GM21390 (cell line): ENCODE measurements around the gene TLCD3A.
"Not testable (repeated sequence)": the region's sequence is repeated elsewhere in the genome, so short reads cannot be mapped to it uniquely, and the experiment has no call there.

Experiments
- ATAC-seq: cut with Tn5 transposase; IDR thresholded peaks from one replicate; pipeline ENCODE4 v1.9.1; 2021; ENCODE audit not compliant: unreplicated experiment

The TLCD3A gene

DNA sequence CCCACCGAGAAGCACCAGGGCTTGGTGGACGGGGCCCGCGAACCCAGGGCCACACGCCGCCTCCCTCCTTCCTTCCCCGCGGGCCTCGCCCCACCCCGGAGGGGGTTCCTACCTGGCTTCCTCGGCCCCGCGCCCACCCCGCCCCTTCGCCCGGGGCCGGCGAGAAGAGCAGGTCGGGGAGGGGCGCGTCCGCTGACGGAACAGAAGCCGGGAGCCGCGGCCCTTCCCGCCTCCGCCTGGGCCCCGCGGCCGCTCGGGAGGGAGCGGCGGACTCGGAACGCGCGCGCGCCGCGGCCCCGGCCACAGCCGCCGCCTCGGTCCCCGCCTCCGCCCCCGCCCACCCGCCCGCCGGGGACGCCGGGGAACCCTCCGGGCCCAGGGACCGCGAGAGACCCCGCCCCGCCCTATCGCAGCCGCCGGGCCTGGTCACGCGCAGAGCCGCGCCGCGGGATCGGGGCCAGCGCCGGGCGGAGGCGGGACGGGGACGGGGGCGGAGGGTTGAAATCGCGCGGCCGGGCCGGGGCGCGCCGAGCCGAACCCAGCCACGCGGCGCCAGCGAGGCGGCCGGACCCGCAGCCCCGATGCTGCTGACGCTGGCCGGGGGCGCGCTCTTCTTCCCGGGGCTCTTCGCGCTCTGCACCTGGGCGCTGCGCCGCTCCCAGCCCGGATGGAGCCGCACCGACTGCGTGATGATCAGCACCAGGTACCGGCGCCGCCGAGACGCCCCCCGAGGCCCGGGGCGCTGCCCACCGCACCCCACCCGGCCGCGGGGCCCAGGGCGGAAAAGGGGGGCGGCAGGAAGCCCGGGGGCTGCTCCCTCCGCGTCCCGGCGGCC, at the start of gene TLCD3A:
Gene TLCD3A, plus strand, starts transcription at position 530 of the 835 bp plus-strand sequence. Its CDS starts 52 bp downstream, at position 582.
- ATAC-seq, result peak; percentile 50

DNA sequence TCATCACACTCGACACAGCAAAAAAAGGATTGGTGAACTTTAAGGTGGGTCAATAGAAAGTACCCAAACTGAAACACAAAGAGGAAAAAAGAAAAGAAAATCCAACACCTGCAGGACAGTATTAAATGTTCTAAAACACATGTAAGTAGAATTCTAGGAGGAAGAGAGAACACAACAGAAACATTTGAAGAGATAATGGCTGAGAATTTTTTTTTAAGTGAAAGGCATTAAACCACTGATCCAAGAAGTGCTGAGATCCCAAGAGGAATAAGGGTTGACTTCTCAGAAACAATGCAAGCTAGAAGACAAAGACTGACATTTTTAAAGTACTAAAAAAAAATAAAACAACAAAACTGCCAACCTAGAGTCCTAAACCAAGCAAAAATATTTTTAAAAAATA, 49.4 kb upstream of the TLCD3A start:
- no peak for ATAC-seq

GRCh38 chr17:683499-684254, 48.7 kb upstream of the TLCD3A start:
- no peak for ATAC-seq

GRCh38 chr17:685006-685405, 47.4 kb upstream of the TLCD3A start:
- ATAC-seq, result no peak

DNA sequence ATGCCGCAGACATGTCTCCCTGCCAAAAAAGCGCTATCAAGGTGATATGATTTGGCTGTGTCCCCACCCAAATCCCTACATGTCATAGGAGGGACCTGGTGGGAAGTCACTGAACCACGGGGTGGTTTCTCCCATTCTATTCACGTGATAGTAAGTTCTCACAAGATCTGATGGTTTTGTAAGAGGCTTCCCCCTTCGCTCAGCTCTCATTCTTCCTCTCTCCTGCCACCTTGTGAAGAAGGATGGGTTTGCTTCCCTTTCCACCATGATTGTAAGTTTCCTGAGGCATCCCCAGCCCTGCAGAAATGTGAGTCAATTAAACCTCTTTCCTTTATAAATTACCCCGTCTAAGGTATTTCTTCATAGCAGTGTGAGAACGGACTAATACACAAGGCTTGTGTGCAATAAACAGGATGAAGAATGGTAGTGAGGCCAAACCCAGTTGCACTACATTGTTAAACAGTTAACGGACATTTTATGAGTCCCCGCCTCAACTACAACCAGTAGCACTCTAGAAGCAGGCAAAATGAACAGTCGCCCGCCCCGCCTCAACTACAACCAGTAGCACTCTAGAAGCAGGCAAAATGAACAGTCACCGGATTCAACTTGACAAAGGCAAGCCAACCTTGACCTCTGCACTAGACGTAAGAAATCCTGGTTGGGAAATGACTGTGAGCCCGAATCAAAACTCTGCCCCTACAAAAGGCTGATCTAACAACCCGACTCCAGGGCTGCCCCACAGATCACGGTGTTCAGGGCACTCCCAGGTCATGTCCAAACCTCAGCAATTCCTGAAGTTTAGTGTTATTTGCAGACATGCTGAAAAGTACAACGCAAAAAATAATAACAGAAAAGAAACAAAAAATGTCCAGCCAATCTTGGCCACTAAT, 44.1 kb upstream of the TLCD3A start:
- no peak for ATAC-seq

GRCh38 chr17:689556-690275, 42.7 kb upstream of the TLCD3A start:
- no peak for ATAC-seq

DNA sequence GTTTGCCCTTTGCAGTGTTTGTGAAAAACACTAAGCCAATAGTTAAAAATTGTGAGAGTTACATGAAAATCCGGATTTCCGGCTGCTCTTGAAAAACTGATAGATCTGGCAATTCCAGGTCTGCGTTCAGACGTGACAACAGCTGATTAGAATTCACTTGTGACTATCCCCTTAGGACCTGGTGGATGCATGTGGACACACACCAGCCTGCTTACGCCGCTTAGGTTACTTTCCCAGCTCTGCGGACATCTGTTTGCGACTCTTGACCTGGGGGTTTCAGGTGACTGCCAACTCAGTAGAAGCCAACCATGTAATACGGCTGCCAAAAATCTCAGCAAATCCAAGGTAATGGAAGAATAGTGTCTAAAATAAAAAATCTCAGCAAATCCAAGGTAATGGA, 42.0 kb upstream of the TLCD3A start:
- no peak for ATAC-seq

GRCh38 chr17:691423-691822, 41.0 kb upstream of the TLCD3A start:
- no peak for ATAC-seq

- ATAC-seq, result no peak
Measured at GRCh38 chr17:692116-692515, 40.3 kb upstream of the TLCD3A start.

DNA sequence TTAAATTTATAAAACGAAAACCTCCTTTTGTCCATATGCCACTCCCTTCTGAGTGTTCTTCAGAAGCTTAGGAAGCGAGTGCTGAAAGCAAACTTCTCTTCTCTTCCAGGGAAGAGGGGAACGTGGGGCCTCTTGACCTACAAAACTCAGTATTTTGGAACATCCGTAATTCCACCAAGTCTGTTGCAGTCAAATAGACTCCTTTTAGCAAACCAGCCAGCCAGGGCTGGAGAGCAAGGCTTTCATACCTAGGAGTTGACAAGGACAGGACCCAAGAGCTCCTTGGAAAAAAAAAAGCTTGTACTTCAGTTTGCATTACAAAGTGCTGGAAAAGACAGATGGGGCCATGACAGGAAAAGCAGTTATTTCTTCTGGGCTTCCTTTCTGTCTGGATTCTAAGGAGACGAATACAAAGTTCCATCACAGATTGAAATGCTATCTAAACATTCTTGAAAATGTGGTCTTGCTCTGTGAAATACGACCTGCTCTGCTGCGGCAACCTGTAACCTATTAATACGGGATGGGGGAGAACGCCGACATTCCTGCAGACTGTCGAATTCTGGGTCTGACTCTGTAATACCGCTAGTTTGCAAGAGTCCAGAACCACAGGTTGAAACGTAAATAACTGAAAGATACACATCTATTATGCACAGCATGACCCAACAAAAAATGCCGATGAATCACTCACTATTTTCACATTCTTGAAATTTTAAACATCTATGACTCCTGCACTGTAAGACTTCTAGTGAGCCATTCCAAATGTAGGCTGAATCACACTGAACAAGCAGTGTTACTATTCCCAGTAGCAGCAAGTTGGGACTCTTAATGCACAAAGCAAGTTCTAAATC, 38.4 kb upstream of the TLCD3A start:
- ATAC-seq, result no peak

DNA sequence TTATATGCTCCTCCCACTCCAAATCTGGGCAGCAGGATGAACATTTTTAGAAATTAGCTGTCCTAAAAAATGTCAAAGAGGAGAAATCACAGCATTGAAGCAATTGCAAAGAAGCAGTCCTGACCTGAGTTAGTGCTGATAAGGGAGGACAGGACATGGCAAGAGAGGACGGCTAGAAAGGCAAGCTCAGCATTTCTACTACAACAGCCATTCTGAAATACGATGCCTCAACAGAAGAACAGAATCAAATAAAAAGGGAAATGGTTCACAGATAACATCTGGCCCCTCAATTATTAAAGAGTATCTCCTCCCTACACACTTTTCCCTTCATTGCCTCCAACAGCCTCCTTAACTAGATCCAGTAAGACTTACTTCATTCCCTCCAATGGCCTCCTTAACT, 36.0 kb upstream of the TLCD3A start:
- no peak for ATAC-seq

DNA sequence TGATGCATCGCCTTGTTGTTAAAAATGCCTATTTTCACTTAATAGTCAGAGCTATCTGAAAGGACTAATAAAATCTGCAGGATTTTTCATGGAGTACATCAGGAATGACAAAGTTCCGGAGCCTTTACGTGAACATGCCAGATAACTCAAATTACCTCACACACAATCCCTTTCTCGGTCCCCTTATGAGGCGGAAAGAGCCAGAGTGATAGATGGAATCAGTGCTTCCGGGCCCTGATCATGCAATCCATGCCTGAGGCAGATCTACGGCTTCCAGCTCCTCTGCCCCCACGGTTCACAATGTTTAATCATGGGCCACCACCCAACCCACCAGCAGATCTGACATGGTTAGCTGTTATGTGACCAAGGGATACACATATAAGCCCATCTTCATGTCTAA, 34.7 kb upstream of the TLCD3A start:
- no peak for ATAC-seq

DNA sequence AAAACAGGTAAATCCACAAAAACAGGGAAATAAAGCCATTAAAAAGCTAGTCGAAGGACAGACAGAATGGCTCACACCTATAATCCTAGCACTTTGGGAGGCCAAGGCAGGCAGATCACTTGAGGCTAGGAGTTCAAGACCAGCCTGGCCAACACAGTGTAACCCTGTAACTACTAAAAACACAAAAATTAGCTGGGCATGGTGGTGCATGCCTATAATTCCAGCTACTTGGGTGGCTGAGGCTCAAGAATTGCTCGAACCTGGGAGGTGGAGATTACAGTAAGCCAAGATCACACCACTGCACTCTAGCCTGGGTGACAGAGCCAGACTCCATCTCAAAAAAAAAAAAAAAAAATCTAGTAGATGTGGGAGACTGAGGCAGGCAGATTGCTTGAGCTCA, 34.3 kb upstream of the TLCD3A start:
- ATAC-seq, result not testable (repeated sequence)

DNA sequence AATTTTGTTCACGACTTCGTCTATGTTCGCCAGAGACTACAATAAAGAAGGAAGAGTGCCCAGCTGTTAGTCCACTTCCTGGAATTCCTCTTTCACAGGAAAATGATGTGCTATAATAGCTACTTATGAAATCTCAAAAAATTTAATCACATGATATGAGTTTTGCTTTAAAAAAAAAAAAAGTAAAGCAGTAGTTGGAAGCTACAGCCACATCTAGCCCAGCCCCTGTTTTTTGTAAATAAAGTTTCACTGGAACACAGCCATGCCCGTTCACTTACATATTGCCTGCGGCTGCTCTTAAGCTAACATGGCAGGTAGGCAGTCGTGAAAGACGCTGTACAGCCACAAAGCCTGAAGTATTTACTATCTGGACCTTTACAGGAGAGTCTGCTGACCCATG, 33.1 kb upstream of the TLCD3A start:
- no peak for ATAC-seq

DNA sequence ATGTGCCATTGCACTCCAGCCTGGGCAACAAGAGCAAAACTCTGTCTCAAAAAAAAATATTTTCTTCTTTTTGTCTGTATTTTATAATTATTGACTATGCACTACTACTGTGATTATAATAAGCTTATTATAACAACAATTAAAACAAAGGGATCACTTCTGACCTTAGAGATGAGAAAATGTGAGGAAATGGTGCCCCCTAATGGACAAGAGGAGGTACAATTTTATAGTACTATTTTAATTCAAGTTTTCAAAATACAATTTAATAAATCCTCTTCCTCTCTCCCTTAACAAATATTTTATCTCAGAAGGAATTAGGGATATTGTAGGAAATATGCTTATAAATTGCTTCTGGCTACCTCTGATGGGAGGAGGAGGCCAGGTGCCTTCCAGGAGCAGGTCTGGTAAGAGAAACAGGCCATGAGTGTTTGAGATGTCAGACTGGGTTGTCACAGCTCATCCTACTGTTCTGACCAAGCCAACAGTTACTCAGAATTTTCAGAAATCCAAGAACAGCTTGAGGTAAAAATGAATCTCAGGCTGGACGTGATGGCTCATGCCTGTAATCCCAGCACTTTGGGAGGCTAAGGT, 31.8 kb upstream of the TLCD3A start:
- ATAC-seq, result no peak

GRCh38 chr17:703081-703875, 29.1 kb upstream of the TLCD3A start:
- ATAC-seq, result no peak

GRCh38 chr17:704111-704864, 28.1 kb upstream of the TLCD3A start:
- no peak for ATAC-seq

DNA sequence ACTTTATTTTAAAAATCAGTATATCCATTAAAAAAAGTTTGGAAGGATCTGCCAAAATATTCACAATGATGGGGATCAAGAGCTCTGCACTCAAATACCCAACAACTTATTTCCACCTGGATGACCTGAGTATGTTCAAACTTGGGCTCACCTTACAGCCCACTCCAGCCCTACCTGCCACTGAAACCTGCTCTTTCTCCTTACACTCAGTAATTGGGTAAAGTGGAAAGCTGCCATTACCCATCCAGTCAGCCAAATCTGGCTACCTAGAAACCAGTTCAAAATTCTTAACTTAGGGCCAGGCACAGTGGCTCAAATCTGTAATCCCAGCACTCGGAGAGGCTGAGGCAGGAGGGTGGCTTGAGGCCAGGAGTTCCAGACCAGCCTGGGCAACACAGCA, 27.4 kb upstream of the TLCD3A start:
- no peak for ATAC-seq
